Non-pigmented ciliary epithelial cell (primary cell): Measurements from ENCODE around the gene C2CD4B.

Experiments used
- DNase-seq: peaks from one replicate; pipeline ENCODE4 v3.0.0-alpha.2; 2010; ENCODE audit warnings: low read depth

C2CD4B gene

GRCh38 chr15:62118520-62119226, 46.4 kb downstream of the C2CD4B start:
- DNase-seq = no peak

DNA sequence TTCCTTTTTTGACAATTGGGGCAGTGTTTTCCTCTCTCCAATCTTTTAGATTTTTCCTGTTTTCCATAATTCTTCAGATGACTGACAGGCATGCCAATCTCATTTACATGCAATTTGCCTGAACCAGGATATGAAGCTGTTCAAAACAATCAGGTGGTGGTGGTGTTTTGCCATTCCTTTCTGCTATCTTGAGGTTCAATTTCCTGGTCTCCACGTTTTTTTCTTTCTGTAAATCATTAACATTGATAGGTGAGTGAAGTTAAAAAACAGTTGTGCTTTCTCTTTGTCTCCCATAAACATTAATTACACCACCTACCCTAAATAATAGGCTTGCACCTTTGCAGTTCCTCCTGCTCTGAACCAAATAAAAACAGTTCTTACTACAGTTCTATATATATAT, 49.2 kb downstream of the C2CD4B start:
- DNase-seq = no peak
